ENCODE measurements around the gene ZNF418. TPM values are rescaled to one million over a fixed set of nuclear protein-coding genes. Genes with fewer than 3 reads are reported as not detected.
A peak's percentile ranks its signal among the peaks of the same experiment; 100 is the strongest.

Gene ZNF418
- not detected in 2 replicates for total RNA-seq (2014; rRNA removed; shearing (Covaris generic))
- polyA plus RNA-seq (2014; cell fraction: nucleus; rRNA removed): not detected in 2 replicates

DNA sequence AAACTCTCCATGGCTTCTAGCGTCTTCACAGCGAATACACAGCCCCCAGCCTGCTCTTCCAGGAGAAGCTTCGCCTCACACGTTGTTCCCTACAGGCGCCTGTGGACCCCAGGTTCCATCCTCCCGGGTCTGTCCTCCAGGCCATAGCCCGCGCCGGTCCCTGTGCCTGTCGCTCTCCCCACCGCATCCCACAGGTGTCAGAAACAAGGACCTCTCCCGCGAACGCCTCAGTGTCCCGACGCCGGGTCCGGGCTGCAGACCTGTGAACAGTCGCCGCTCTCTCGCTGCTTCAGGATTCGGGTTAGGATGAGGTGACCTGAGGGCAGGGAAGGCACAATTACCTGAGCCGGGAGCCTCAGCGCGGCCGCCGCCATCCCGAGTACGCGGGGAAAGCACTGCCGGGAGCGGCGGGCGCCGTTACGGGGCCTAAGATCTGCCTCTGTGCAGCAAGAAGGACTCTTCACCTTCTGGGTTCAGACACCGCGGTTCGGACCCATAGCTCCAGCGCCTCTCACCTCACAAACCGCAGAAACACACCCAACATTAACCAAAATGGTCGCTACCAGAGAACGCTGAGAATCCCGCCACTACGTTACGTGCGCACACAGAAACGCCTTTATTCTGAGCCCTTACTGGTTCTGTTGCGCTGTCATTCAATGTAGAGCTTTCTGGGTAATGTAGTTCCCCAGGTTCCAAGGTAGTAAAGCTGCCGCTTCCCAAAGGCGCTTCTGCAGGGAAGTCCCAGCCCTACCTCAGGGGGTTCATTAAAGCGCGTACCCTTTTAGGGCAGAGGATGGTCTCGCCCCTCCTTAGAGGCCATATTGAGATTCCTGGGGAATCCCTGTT is at the start of gene ZNF418:
Gene ZNF418 (minus strand): TSS at position 583 of the 846 bp plus-strand sequence. CDS start 1,580 bp downstream, outside the sequence.
- no peak for DNase-seq (ENCODE audit: extremely low read depth, low read depth)

DNA sequence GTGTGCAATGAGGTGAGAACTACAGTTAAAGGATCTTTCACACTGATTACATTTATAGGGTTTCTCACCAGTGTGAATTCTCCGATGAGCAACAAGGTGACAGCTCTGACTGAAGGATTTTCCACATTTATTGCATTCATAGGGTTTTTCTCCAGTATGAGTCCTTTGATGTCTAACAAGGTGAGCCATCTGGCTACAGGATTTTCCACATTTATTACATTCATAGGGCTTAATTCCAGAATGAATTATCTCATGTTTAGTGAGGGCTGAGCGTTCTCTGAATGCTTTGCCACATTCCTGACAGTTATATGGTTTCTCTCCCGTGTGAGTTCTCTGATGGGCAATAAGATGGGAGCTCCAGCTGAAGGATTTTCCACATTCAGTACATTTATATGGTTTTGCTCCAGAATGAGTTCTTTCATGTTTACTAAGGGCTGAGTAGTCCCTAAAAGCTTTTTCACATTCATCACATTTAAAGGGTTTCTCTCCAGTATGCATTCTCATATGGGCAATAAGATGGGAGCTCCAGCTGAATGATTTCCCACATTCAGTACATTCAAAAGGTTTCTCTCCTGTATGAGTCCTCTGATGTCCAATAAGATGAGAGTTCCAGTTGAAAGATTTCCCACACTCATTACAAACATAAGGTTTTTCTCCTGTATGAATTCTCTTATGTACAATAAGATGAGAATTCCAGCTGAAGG is 43.5 kb upstream of the ZNF418 start:
- DNase-seq (ENCODE audit: extremely low read depth, low read depth): no peak

DNA sequence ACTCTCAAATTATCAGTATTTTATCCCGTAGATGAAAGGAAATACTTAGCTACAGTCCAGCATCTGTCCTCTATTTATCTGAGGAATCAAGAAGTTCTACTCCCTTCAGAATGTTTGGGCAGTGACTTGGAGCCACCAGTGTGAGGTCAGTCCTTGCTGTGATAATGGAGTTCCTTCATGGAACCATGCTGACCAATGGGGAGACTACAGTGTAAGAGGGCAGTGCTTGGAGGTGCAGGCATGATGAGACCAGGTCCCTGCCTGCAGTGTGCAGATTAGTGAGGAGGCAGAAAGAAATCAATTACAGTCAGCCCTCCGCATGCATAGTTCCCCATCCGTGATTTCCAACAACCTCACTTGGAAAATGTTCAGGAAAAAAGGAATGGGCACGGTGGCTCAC is 39.2 kb upstream of the ZNF418 start, which contains the start of gene C19orf18:
Gene C19orf18 (minus strand): TSS at position 101 of the 400 bp plus-strand sequence. CDS start 102 bp downstream, outside the sequence.
- DNase-seq (ENCODE audit: extremely low read depth, low read depth): no peak

GRCh38 chr19:57964761-57965160 is 29.6 kb upstream of the ZNF418 start:
- DNase-seq (ENCODE audit: extremely low read depth, low read depth): no peak

DNA sequence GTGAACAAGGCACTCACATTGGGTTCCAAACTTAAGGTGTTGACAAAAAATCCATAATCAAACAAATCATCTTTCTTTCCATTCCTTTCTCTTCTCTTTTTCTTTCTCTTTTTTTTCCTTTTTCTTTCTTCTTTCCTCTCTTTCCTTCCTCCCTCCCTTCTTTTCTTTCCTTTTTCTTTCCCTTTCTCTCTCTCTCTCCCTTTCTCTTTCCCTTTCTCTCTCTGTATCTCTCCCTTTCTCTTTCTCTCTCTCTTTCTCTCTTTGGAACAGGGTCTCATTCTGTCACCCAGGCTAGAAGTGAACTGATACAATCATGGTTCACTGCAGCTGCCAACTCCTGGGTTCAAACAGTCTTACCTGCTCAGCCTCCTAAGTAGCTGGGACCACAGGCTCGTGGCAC is 26.6 kb upstream of the ZNF418 start:
- no peak for DNase-seq (ENCODE audit: extremely low read depth, low read depth)

DNA sequence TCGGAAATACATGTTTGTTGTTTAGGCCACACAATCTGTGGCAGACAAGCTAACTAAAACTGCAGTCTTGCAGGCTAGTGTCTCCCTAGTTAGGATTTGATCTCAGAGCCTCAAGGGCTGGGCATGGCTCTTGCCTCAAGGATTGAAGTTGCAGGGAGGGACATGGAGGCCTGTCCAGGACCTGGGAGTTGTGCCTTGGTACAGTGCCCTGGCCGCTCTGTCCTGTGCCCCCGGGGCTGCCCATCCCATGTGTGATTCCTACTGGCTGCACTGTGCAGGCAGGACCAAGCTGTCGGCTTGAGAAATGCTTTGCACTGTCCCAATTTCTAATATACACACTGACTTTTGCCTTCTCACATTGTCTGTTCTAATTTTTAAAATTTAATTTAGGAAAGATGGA is 19.8 kb upstream of the ZNF418 start:
- DNase-seq (ENCODE audit: extremely low read depth, low read depth): no peak

DNA sequence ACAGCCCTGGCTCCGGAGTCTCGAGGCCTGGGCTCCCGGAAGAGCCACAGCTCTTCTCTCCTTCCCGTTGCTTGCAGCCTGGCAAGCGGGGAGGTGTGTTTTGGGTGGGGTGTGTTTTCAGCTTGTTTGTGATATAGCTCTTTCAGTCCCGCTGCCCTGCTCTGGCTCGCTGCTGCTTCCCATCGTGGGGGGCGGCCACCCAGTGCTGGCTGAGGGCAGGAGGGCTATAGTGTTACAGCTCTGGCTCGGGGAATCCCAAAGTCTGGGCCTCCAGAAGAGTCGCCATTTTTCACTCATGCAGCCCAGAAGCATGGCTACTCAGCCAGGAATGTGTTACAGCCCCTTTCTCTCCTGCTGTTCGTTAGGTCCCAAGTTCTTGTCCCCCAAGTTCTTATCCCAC is 14.5 kb upstream of the ZNF418 start:
- DNase-seq (ENCODE audit: extremely low read depth, low read depth): no peak

GRCh38 chr19:57949296-57949695 is 14.1 kb upstream of the ZNF418 start:
- no peak for DNase-seq (ENCODE audit: extremely low read depth, low read depth)

DNA sequence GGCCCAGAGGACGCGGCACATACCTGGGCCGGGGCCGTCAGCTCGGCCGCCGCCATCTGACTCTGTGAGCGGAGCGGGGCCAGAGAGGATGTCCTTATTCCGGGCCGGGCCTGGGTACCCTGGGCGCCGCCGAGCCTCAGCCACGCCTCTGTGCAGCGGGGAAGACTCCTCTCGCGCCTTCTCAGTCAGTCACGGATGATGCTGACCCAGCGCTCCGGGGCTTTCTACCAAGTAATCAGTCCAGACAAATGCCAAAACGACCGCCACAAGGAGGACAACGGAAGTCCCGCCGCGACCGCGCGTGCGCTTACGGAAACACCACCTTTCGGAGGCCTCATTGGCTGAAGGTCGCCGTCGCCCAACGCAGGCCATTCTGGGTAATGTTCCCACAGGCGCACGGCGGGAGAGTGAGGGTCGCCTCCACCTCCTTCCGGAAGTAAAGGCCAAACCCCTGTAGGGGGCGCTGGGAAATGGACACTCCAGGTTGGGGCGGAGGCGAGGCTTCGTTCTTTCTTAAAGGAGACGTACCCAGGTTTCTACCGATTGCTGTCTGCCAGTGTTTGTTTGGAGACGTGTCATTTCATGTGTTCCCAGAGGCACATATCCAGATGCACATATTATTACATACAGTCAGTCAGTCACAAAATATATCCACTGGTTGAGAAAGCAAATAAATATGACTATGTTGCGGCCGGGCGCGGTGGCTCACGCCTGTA is 12.4 kb upstream of the ZNF418 start, which contains the start of gene ZNF256:
Gene ZNF256 (minus strand): TSS at position 288 of the 716 bp plus-strand sequence. CDS start 232 bp downstream, at position 56.
- no peak for DNase-seq (ENCODE audit: extremely low read depth, low read depth)

GRCh38 chr19:57947088-57947418 is 11.9 kb upstream of the ZNF418 start:
- DNase-seq (ENCODE audit: extremely low read depth, low read depth): no peak

- DNase-seq (ENCODE audit: extremely low read depth, low read depth): no peak
Measured at GRCh38 chr19:57946316-57946715, 11.1 kb upstream of the ZNF418 start.

DNA sequence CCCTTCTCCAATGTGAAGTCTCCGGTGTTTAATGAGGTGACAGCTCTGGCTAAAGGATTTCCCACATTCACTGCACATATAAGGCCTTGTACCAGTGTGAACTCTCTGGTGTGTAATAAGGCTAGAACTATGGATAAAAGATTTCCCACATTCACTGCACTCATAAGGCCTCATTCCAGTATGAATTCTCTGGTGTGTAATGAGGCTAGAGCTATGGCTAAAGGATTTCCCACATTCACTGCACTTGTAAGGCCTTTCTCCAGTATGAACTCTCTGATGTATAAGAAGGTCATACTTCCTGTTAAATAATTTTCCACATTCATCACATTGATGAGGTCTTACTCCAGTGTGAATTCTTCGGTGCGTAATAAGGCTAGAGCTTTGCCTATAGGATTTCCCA is 6.4 kb upstream of the ZNF418 start:
- DNase-seq (ENCODE audit: extremely low read depth, low read depth): no peak

- no peak for DNase-seq (ENCODE audit: extremely low read depth, low read depth)
Measured at GRCh38 chr19:57935731-57936130, 529 bp upstream of the ZNF418 start.

DNA sequence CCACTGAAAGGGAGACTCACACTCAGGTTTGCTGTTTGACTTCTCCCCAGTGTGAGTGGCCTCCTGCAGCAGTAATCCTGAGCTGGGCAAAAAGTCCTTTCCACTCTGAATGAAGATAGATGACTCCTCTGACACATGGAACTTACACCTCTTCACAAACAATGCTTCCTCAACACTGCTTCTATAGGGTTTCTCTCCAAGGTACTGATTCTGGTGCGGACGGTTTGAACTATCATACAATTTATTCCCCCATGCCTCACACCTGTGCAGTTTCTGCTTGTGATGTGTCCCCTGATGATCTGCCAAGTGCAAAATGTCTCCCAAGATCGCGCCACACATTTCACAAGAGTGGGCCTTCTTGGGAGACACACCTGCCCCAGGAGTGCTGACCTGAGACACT is 7.6 kb downstream of the ZNF418 start:
- DNase-seq (ENCODE audit: extremely low read depth, low read depth): no peak

GRCh38 chr19:57916168-57916995 is 18.8 kb downstream of the ZNF418 start, which contains the start of gene ZNF417:
Gene ZNF417, minus strand, starts transcription at chr19:57916592. Its CDS starts 181 bp downstream, at chr19:57916411.
- peak; percentile 81 for DNase-seq (ENCODE audit: extremely low read depth, low read depth)

- DNase-seq (ENCODE audit: extremely low read depth, low read depth): no peak
Measured at GRCh38 chr19:57914531-57914930, 20.7 kb downstream of the ZNF418 start.

DNA sequence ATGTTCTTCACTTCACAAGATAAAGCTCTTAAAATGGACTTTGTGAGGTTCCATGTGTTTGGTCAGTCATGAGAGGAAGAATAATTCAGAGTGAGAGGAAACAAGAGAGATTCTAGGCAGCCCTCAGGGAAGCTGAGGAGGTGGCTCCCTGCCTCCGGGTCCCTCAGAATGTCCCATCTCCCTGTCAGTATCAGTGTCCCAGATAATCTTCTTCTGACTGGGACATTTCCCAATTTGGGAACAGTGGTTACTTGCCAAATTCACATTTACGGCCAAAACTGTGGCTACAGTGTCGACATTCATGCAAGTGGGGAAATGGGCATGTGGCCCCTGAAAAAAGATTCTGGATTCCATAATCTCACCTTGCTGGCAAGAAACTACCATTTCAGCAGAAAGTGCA is 27.8 kb downstream of the ZNF418 start:
- DNase-seq (ENCODE audit: extremely low read depth, low read depth): no peak

GRCh38 chr19:57905258-57905657 is 29.9 kb downstream of the ZNF418 start:
- no peak for DNase-seq (ENCODE audit: extremely low read depth, low read depth)

GRCh38 chr19:57903618-57904184 is 31.5 kb downstream of the ZNF418 start:
- DNase-seq (ENCODE audit: extremely low read depth, low read depth): no peak

DNA sequence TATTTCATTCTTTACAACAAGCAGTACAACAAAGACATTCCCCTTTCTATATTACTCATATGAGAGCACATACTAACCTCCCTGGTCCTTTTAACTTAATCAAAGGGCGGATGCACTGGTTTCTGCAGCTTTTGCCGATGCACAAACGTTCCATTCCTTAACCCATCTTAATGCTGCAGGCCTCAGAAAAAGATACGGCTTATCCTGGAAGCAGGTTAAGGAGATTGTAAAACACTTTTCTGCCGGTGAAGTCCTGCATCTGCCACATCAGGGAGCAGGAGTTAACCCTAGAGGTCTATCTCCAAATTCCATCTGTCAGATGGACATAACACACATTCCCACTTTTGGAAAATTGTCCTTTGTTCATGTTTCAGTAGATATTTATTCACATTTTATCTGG is 34.9 kb downstream of the ZNF418 start:
- no peak for DNase-seq (ENCODE audit: extremely low read depth, low read depth)
